ENCODE data around the gene GPR15.

DNA sequence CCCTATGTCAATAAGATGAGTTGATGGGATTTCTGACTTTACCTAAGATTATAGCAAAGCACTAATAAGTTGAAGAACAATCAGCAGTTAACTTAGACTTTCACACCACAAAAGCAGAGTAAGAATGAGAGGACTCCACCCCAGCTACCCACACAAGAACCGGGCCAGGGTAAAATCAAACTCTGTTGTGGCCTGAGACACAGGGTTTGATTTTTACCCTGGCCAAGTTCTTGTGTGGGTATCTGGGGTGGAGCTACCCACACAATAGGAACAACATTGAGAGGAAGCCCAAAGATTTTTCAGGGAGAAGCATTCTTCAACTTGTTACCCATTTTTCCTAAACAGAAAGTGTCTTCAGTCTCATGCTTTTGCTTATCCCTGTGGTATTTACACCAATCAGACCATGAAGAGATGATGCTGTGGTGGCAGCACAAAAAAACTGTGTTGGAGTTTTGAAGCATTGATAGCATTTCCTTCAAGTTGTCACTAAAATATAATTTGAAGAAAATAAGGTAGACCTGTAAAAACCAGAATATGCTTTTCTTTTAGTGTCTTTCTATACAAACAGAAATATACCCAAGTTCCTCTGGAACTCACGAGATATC is 36.0 kb downstream of the GPR15 start:
- TF ChIP-seq CTCF (IDR thresholded peaks at IDR 0.05) (no peak), POLR2A (IDR thresholded peaks at IDR 0.05) (no peak)

Measured in testis (tissue), 2 donors.